Subcutaneous adipose tissue (tissue), 4 donors: ENCODE measurements around the gene CFAP157. TPM values are rescaled to one million over a fixed set of nuclear protein-coding genes. Genes with fewer than 3 reads are reported as not detected.

Experiments
- CTCF ChIP-seq: fragments of 450-650 bp; IDR thresholded peaks from one replicate; pipeline ENCODE4 v1.5.1; 2016; ENCODE audit warnings: low read depth, mild to moderate bottlenecking, control low read depth, antibody characterized with exemption, moderate library complexity
- total RNA-seq, 4 donors: library from RNA; depleted of rRNA; stranded (reverse); fragments of >200 nt; gene quantifications; one replicate each; pipeline ENCODE4 v1.1.0, GENCODE V29; 2016

CFAP157 gene
- total RNA-seq, 4 donors from 2014 or later, result not detected

GRCh38 chr9:127739614-127740330, 33.0 kb downstream of the CFAP157 start:
- TF ChIP-seq CTCF, result no peak

GRCh38 chr9:127741831-127742434, 35.1 kb downstream of the CFAP157 start:
- no peak for TF ChIP-seq CTCF

- TF ChIP-seq CTCF, result no peak
Measured at GRCh38 chr9:127742435-127743088, 35.8 kb downstream of the CFAP157 start.

- TF ChIP-seq CTCF, result no peak
Measured at GRCh38 chr9:127744398-127745110, 37.8 kb downstream of the CFAP157 start.

- no peak for TF ChIP-seq CTCF
Measured at GRCh38 chr9:127746959-127747569, 40.3 kb downstream of the CFAP157 start.

GRCh38 chr9:127749090-127749787, 42.5 kb downstream of the CFAP157 start:
- TF ChIP-seq CTCF, result no peak
